ENCODE data around the gene C2orf72. TPM values are rescaled to one million over a fixed set of nuclear protein-coding genes. Genes with fewer than 3 reads are reported as not detected.

Gene C2orf72
- total and polyA plus RNA-seq, 10 of the 15 experiments (the other 5 are each of a cell fraction or from before 2014, with no cell fraction given) = under 0.01 to 0.29 (median 0.10) TPM; not detected in 6

DNA sequence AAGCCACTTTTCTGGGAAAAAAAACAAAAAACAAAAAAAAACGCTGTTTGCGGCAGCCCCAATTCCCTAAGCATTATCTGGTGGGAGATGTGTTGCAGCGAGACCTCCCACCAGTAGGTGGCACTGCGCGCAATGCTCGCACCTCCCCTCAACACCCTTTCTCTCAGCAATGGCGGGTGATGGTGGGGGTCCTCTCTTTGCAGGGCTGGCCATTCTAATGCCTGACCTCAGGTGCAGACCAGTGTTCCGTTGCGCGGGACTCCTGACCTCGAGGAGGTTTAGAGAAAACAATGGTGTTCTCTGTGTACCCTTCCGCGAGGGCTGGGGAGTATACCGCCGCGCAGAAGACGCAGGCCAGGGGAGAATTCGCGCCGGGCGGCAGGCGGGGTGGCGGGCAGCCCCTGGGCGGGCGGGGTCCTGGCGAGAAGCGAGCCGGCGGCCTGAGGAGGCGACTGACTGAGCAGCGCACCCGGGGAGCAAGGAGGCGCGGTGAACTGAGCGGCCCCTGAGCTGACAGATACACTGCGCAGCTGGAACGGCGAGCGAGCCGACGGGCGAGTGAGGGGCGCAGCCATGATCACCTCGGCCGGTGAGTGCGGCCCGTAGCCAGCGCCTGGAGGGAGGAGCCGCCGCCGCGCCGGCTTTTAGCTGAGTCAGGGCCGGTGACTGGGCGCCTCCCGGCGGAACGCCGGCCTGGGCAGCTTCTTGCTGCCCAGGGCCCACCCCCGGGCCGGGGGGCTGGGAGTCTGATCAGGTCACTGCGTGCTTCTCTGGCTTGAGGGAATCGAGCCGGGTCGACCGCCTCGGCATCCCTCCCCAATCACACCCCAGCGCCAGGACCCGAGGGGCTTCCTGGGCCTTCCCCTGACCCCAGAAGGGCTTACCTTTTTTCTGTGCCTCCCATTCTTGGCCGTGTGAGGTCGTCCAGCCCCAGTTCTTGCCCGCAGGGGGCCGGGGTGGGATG is 19.4 kb downstream of the C2orf72 start, which contains the start of gene PSMD1 (continued):
- TF ChIP-seq SIX5 (IDR thresholded peaks at IDR 0.05; ENCODE audit: low read depth, low read length, severe bottlenecking) = no peak

DNA sequence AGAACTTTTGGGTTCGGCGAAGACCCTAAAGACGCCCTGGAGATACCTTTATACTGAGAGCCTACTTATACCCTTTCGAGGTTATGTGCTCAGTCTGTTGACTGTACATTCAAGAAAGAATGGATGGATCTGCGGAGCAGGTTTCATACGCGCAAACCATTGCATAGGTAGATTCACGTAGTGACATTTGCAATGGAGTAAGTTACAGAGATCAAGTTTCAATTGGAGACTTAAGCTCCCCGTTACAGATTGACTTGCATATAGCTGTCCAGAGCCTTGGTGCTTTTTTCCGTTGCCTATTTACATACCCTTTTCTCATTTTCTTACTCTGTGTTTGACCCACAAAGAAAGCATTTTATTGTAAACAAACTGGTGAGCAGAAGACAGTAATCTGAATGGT is 20.3 kb downstream of the C2orf72 start:
- Histone ChIP-seq H3K79me2 (ENCODE audit: control insufficient read depth, insufficient read depth, low read length) (peaks cover 45% of the 10 kb centered on the region), H4K20me1 (ENCODE audit: control insufficient read depth, insufficient read depth) (0 out of 2 replicates have a peak, but pooled peaks cover 3% of the 10 kb centered on the region), H3K27ac (ENCODE audit: control insufficient read depth, insufficient read depth) (peak overlapping the region; percentile 92), H3K4me2 (ENCODE audit: control insufficient read depth, insufficient read depth) (peak overlapping the region; percentile 93), H3K9ac (ENCODE audit: control insufficient read depth, insufficient read depth, low read length) (peak overlapping the region; percentile 96), H3K4me3 (peak overlapping the region; percentile 90), H3K9me3 (replicated peaks; ENCODE audit: control insufficient read depth, insufficient read depth, low read length) (no peaks in the 10 kb centered on the region), H2AFZ (ENCODE audit: control insufficient read depth, low read depth, low read length) (no peak overlapping the region), H3K36me3 (ENCODE audit: control insufficient read depth in 2 of 2, insufficient read depth in 2 of 2, low read length in 1 of 2) (no peaks in the 10 kb centered on the region), H3K4me1 (ENCODE audit: control insufficient read depth, insufficient read depth, low read length) (0 out of 2 replicates have a peak, but pooled peaks cover 4% of the 10 kb centered on the region), H3K27me3 (replicated peaks in 1 of 2; ENCODE audit: control insufficient read depth in 2 of 2, insufficient read depth in 2 of 2, low read length in 1 of 2) (no peaks in the 10 kb centered on the region)
- no peak for TF ChIP-seq EGR1 (IDR thresholded peaks at IDR 0.05; ENCODE audit: borderline replicate concordance in 1 of 2, low read depth in 2 of 2, low read length in 2 of 2)
- TF ChIP-seq RAD51 (IDR thresholded peaks at IDR 0.05) = no peak
- TF ChIP-seq, protein P1, sequence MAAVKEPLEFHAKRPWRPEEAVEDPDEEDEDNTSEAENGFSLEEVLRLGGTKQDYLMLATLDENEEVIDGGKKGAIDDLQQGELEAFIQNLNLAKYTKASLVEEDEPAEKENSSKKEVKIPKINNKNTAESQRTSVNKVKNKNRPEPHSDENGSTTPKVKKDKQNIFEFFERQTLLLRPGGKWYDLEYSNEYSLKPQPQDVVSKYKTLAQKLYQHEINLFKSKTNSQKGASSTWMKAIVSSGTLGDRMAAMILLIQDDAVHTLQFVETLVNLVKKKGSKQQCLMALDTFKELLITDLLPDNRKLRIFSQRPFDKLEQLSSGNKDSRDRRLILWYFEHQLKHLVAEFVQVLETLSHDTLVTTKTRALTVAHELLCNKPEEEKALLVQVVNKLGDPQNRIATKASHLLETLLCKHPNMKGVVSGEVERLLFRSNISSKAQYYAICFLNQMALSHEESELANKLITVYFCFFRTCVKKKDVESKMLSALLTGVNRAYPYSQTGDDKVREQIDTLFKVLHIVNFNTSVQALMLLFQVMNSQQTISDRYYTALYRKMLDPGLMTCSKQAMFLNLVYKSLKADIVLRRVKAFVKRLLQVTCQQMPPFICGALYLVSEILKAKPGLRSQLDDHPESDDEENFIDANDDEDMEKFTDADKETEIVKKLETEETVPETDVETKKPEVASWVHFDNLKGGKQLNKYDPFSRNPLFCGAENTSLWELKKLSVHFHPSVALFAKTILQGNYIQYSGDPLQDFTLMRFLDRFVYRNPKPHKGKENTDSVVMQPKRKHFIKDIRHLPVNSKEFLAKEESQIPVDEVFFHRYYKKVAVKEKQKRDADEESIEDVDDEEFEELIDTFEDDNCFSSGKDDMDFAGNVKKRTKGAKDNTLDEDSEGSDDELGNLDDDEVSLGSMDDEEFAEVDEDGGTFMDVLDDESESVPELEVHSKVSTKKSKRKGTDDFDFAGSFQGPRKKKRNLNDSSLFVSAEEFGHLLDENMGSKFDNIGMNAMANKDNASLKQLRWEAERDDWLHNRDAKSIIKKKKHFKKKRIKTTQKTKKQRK (IDR thresholded peaks at IDR 0.05; ENCODE audit: low read depth, low read length) = no peak
- no peak for TF ChIP-seq SRF (IDR thresholded peaks at IDR 0.05; ENCODE audit: low read depth in 2 of 2, low read length in 2 of 2)
- no peak for TF ChIP-seq PAX8 (IDR thresholded peaks at IDR 0.05)
- no peak for TF ChIP-seq CHD4 (IDR thresholded peaks at IDR 0.05)
- no peak for TF ChIP-seq ZBED1 (IDR thresholded peaks at IDR 0.05; ENCODE audit: borderline replicate concordance)
- no peak for TF ChIP-seq SMAD1 (IDR thresholded peaks at IDR 0.05; ENCODE audit: low read depth, partially characterized antibody)
- POLR2A ChIA-PET = interaction anchor here (0.9 to 1.2 kb wide), 2 partner anchors 137 to 406 kb away, joined by 3 to 4 read pairs; partner anchors contain the start of gene NCL
- RAD21 ChIA-PET (ENCODE audit: unreplicated experiment) = interaction anchor here (1.1 to 1.3 kb wide), 2 partner anchors 209 to 408 kb away, joined by 3 to 4 read pairs; no protein-coding TSS in a partner anchor
- BruUV-seq (replicated peaks) = no TSS peak
- CTCF ChIA-PET = interaction anchor here (0.6 to 3.5 kb wide), 13 partner anchors 10 to 394 kb away, joined by 3 to 16 read pairs (median 5); partner anchors contain the start of gene ARMC9
- 19% methylated on average over 10 of the region's 10 CpGs for WGBS (ENCODE audit: insufficient coverage, insufficient replicate concordance, low lambda C conversion rate, missing lambda C conversion rate)
- ATAC-seq (no peak), DNase-seq (ENCODE audit: low read depth, low spot score) (no peak), FAIRE-seq (no peak)
- intact Hi-C loops (cut with micrococcal nuclease; ENCODE audit: unreplicated experiment) = loop anchor here (2.0 kb wide), 1 partner anchor 133 kb away; the partner anchor contains the start of gene GPR55
- in situ Hi-C loops (cut with MboI) = no loop called here
- SMC1A ChIA-PET (ENCODE audit: uncharacterized antibody, unreplicated experiment) = interaction anchor here (0.7 to 1.9 kb wide), 3 partner anchors 54 to 233 kb away, joined by 3 to 4 read pairs (median 3); no protein-coding TSS in a partner anchor

All from GM12878 (cell line).